Measurements from ENCODE around the gene HOXD11. TPM values are rescaled to one million over a fixed set of nuclear protein-coding genes. Genes with fewer than 3 reads are reported as not detected.

HOXD11 gene
- total RNA-seq, 4 donors from 2014 or later, result 0.88 to 34.6 (median 8.6) TPM; not detected in 1

- no peaks in the 10 kb centered on the region for H3K27me3 ChIP-seq
- peaks cover 5 to 16% of the 10 kb centered on the region in 2 donors for H3K4me1 ChIP-seq
- H3K4me3 ChIP-seq, result peak overlapping the region; percentile 72 to 85
- TF ChIP-seq POLR2A (IDR thresholded peaks at IDR 0.05) (peak in 1 of 2 donors; percentile 23), CTCF (IDR thresholded peaks at IDR 0.05) (no peak)
- no peaks in the 10 kb centered on the region for H3K9me3 ChIP-seq
- no peaks in the 10 kb centered on the region for H3K36me3 ChIP-seq
- peak overlapping the region; percentile 98 to 99 for H3K27ac ChIP-seq
- peak; percentile 65 to 77 for DNase-seq
- intact Hi-C loops (cut with DNase I; ENCODE audit: low total_unique reads), result loop anchor here (5.0 kb wide), 3 partner anchors 317 to 497 kb away; no protein-coding TSS in a partner anchor
Observed at GRCh38 chr2:176139661-176140512, 32.8 kb downstream of the HOXD11 start.

- DNase-seq, result peak; percentile 81 to 88
- intact Hi-C loops (cut with DNase I; ENCODE audit: low total_unique reads), result loop anchor here (5.0 kb wide), 3 partner anchors 317 to 497 kb away; no protein-coding TSS in a partner anchor
- peak overlapping the region; percentile 98 to 99 for H3K27ac ChIP-seq
- no peaks in the 10 kb centered on the region for H3K9me3 ChIP-seq
- peaks cover 8 to 10% of the 10 kb centered on the region in 2 donors for H3K4me1 ChIP-seq
- TF ChIP-seq POLR2A (IDR thresholded peaks at IDR 0.05) (peak in 1 of 2 donors; percentile 43), CTCF (IDR thresholded peaks at IDR 0.05) (peak; percentile 94 to 99 (median 96))
- no peaks in the 10 kb centered on the region for H3K36me3 ChIP-seq
- H3K4me3 ChIP-seq, result peak overlapping the region; percentile 72 to 85
- H3K27me3 ChIP-seq, result no peaks in the 10 kb centered on the region
Observed at GRCh38 chr2:176140513-176141317, 33.6 kb downstream of the HOXD11 start.

- no peak overlapping the region for H3K4me3 ChIP-seq
- no peaks in the 10 kb centered on the region for H3K9me3 ChIP-seq
- intact Hi-C loops (cut with DNase I; ENCODE audit: low total_unique reads), result loop anchor here (5.0 kb wide), 3 partner anchors 315 to 495 kb away; no protein-coding TSS in a partner anchor
- H3K27me3 ChIP-seq, result no peaks in the 10 kb centered on the region
- DNase-seq, result no peak
- TF ChIP-seq POLR2A (IDR thresholded peaks at IDR 0.05) (no peak), CTCF (IDR thresholded peaks at IDR 0.05) (no peak)
- H3K27ac ChIP-seq, result no peak overlapping the region
- no peaks in the 10 kb centered on the region for H3K36me3 ChIP-seq
- H3K4me1 ChIP-seq, result peaks cover 8 to 10% of the 10 kb centered on the region in 2 donors
Observed at GRCh38 chr2:176142281-176142680, 35.2 kb downstream of the HOXD11 start.

- H3K4me3 ChIP-seq, result no peak overlapping the region
- no peaks in the 10 kb centered on the region for H3K36me3 ChIP-seq
- peaks cover 8 to 23% of the 10 kb centered on the region in 2 donors for H3K4me1 ChIP-seq
- H3K9me3 ChIP-seq, result no peaks in the 10 kb centered on the region
- peak overlapping the region; percentile 36 to 83 for H3K27ac ChIP-seq
- no peak for DNase-seq
- TF ChIP-seq POLR2A (IDR thresholded peaks at IDR 0.05) (no peak), CTCF (IDR thresholded peaks at IDR 0.05) (no peak)
- no peaks in the 10 kb centered on the region for H3K27me3 ChIP-seq
- intact Hi-C loops (cut with DNase I; ENCODE audit: low total_unique reads), result no loop called here
Observed at GRCh38 chr2:176145085-176145969, 38.2 kb downstream of the HOXD11 start.
